ENCODE data around the gene PANK4. TPM values are rescaled to one million over a fixed set of nuclear protein-coding genes. Genes with fewer than 3 reads are reported as not detected.
A peak's percentile ranks its signal among the peaks of the same experiment; 100 is the strongest.

Gene PANK4
- total and polyA plus RNA-seq, 8 donors: 9.7 to 26.4 (median 11.6) TPM

DNA sequence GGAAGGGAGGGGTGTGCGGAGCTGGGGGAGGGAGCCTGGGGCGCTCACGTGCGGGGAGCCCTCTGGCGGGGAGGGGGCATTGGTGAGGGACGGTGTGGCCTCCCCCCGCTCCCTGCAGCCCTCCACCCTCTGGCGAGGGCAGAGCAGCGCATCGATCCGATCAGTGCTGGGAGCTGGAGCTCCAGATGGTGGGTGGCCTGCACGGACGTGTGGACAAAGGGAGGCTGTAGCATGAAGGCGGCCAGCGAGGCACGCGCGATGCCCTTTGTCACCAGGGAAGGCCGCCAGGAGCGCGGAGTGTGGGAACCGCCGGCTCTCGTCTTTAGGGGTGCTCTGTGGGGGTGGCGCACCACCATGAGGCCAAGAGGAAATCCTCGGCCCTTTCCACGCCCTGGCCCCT lies 9.1 kb upstream of the PANK4 start:
- DNase-seq: no peak
- FAIRE-seq: no peak
- Histone ChIP-seq H3K27me3 (peaks cover 0 to under 1% (median 0%) of the 10 kb centered on the region in 4 donors), H3K4me1 (peaks cover 6 to 8% (median 6%) of the 10 kb centered on the region in 3 donors), H3K36me3 (no peaks in the 10 kb centered on the region), H3K9me3 (no peaks in the 10 kb centered on the region), H3K27ac (no peak overlapping the region), H3K4me3 (no peak overlapping the region)
- ATAC-seq: no peak
- TF ChIP-seq, protein P1, sequence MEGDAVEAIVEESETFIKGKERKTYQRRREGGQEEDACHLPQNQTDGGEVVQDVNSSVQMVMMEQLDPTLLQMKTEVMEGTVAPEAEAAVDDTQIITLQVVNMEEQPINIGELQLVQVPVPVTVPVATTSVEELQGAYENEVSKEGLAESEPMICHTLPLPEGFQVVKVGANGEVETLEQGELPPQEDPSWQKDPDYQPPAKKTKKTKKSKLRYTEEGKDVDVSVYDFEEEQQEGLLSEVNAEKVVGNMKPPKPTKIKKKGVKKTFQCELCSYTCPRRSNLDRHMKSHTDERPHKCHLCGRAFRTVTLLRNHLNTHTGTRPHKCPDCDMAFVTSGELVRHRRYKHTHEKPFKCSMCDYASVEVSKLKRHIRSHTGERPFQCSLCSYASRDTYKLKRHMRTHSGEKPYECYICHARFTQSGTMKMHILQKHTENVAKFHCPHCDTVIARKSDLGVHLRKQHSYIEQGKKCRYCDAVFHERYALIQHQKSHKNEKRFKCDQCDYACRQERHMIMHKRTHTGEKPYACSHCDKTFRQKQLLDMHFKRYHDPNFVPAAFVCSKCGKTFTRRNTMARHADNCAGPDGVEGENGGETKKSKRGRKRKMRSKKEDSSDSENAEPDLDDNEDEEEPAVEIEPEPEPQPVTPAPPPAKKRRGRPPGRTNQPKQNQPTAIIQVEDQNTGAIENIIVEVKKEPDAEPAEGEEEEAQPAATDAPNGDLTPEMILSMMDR (IDR thresholded peaks at IDR 0.05): no peak
- intact Hi-C loops (cut with DNase I): no loop called here
- WGBS, 2 donors: 45 to 47% methylated on average over 27 of the region's 27 CpGs

DNA sequence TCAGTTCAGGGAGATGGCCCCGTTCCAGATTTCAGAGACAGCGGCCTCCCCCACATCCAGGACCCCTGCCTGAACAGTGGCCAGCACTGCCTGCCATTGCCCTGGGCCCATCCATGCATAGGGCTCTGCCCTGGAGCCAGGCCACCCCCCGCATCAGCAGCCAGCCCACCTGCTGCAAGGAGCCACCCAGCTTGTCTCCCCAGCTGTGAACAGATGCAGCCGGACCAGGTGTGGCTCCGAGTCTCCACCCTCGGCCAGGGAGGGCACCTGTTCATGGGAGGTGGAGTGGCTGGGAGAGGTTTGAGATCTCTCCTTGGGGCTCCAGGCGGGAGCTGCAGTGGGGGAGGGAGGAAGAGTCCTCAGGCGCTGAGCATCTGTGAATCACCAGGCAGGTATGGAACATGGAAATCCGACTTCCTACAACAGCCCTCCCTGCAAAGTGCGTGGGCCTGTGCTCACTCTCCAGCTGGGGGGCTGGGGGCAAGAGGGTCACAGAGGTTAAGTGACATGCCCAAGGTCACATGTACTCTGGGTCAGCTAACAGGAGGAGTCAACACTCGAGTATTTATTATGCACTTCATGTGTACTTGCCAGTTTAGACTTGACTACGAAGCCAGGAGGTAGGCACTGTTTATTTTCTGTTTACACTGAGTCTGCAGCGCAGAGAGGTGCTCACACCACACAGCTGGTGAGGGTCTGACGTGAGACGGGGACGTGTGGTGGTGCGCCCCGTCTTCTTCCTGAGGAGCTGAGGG lies 8.5 kb upstream of the PANK4 start:
- no peak for FAIRE-seq
- H3K27me3 ChIP-seq: peaks cover 0 to 3% (median 0%) of the 10 kb centered on the region in 4 donors
- no peak overlapping the region for H3K4me3 ChIP-seq
- intact Hi-C loops (cut with DNase I): no loop called here
- no peaks in the 10 kb centered on the region for H3K9me3 ChIP-seq
- ATAC-seq: peak in 1 of 4 donors; percentile 8
- no peak overlapping the region for H3K27ac ChIP-seq
- TF ChIP-seq, protein P1 (IDR thresholded peaks at IDR 0.05): no peak
- peaks cover 11 to 13% (median 12%) of the 10 kb centered on the region in 3 donors for H3K4me1 ChIP-seq
- no peaks in the 10 kb centered on the region for H3K36me3 ChIP-seq
- DNase-seq: no peak
- 43 to 45% methylated on average over 18 of the region's 18 CpGs for WGBS, 2 donors

DNA sequence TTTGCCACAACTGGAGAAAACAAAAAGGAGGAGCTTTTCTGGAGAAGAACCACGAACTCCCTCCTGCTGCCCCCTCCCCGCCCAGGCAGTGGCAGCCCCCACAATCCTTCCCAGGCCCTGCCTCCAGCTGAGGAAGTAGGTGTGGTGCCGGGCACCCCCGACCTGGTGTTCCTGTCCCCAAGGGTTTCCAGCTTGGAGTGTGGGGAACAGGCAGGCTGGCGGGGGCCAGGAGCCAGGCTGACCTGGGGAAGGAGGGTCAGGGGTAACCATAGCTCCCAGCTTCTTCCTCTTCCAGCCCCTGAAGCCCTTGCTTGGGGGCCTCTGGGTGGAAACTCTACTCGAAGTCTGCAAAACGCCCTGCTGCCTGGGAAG lies 7.9 kb upstream of the PANK4 start:
- intact Hi-C loops (cut with DNase I): no loop called here
- Histone ChIP-seq H3K27me3 (peaks cover 0 to 3% (median 0%) of the 10 kb centered on the region in 4 donors), H3K9me3 (no peaks in the 10 kb centered on the region), H3K4me3 (no peak overlapping the region), H3K4me1 (peaks cover 12 to 15% (median 15%) of the 10 kb centered on the region in 3 donors), H3K27ac (no peak overlapping the region), H3K36me3 (no peaks in the 10 kb centered on the region)
- ATAC-seq (no peak), DNase-seq (no peak), FAIRE-seq (no peak)
- WGBS, 2 donors: 53 to 55% methylated on average over 7 of the region's 7 CpGs
- TF ChIP-seq, protein P1 (IDR thresholded peaks at IDR 0.05): no peak

DNA sequence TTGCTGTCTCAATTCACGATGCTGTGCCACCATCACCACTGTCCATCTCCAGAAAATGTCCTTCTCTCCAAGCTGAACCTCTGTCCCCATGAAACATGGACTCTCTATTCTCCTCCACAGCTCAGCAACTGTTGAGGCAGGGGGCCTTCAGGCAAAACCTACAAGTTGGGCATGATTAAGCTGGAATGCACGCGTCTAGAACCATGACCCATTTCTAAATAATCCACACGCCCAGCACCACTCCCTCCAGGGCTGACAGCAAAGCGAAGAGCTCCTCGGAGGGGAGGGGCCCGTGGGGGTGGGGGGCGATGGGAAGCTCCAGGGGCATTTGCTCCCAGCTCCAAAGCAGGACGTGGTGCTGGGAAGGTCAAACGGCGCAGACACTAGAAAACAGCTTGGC lies 7.0 kb upstream of the PANK4 start:
- FAIRE-seq (no peak), ATAC-seq (no peak), DNase-seq (no peak)
- TF ChIP-seq, protein P1 (IDR thresholded peaks at IDR 0.05): no peak
- intact Hi-C loops (cut with DNase I): no loop called here
- Histone ChIP-seq H3K4me3 (no peak overlapping the region), H3K27me3 (peaks cover 0 to 3% (median 0%) of the 10 kb centered on the region in 4 donors), H3K4me1 (peaks cover 12 to 20% (median 15%) of the 10 kb centered on the region in 3 donors), H3K36me3 (no peaks in the 10 kb centered on the region), H3K9me3 (no peaks in the 10 kb centered on the region), H3K27ac (no peak overlapping the region)
- WGBS, 2 donors: 74 to 81% methylated on average over 11 of the region's 11 CpGs

Measured in pancreas (tissue), 10 donors.